Testis (tissue), 2 donors: ENCODE results near the gene CHTF8.

Experiments used
- CTCF ChIP-seq, 3 experiments: fragments of 450-650 bp in 2 of 3; fragments of 200-600 bp in 1 of 3; sonication (generic) in 1 of 3; IDR thresholded peaks; one replicate each; pipeline ENCODE4 v1.5.1; 2016 to 2019; ENCODE audit warnings: antibody characterized with exemption in 3 of 3, mild to moderate bottlenecking in 2 of 3, moderate library complexity in 1 of 3
- POLR2A ChIP-seq: fragments of 450-650 bp; IDR thresholded peaks from one replicate; pipeline ENCODE4 v1.6.1; 2017; ENCODE audit warnings: antibody characterized with exemption, mild to moderate bottlenecking, moderate library complexity

- TF ChIP-seq POLR2A, result no peak
- no peak for TF ChIP-seq CTCF (IDR thresholded peaks at IDR 0.05)
Observed at GRCh38 chr16:69179328-69180010, 47.1 kb upstream of the CHTF8 start.
